Esophagus muscularis mucosa (tissue), 4 donors: Measurements from ENCODE around the gene RAG1.

Source experiments
- CTCF ChIP-seq, 3 experiments: fragments of 200-600 bp in 2 of 3; fragments of 450-650 bp in 1 of 3; sonication (generic) in 2 of 3; IDR thresholded peaks; one replicate each; pipeline ENCODE4 v1.5.1; 2017 to 2019; ENCODE audit warnings: antibody characterized with exemption in 3 of 3, mild to moderate bottlenecking in 2 of 3, moderate library complexity in 1 of 3
- EP300 ChIP-seq: sonication (generic); formaldehyde crosslinking; IDR thresholded peaks from one replicate; pipeline ENCODE4 v1.6.1; 2017; ENCODE audit warnings: antibody characterized with exemption
- POLR2A ChIP-seq: fragments of 450-650 bp; IDR thresholded peaks from one replicate; pipeline ENCODE4 v1.6.1; 2017; ENCODE audit warnings: antibody characterized with exemption, moderate library complexity, mild to moderate bottlenecking, low read depth
- POLR2AphosphoS5 ChIP-seq, 2 donors: sonication (generic); formaldehyde crosslinking; IDR thresholded peaks; one replicate each; pipeline ENCODE4 v1.6.1; 2017; ENCODE audit warnings: antibody characterized with exemption in 2 of 2

DNA sequence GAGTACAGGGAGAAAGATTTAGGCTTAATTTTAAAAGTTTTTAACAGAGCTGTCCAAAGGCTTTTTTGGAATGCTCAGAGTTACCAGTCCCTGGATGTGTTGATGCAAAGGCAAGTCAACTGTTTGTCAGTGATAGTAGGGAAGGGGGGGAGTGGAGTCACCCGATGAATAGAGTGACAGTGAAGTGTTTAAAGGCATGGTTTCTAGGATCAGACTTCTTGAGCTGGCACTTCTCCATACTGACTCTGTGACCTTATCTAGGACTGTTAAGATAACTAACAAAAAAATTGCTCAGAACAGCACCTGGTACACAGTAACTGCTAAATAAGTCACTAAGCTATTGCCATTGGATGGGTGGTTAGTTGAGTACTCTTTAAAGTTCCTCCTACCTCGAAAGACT, 41.6 kb downstream of the RAG1 start:
- TF ChIP-seq CTCF (IDR thresholded peaks at IDR 0.05) = no peak
- TF ChIP-seq POLR2A = no peak
- no peak for TF ChIP-seq POLR2AphosphoS5 (IDR thresholded peaks at IDR 0.05)
- no peak for TF ChIP-seq EP300
